HL-60 (cell line): ENCODE measurements around the gene SSX4B.

ENCODE experiments used
- DNase-seq, 2 experiments: peaks; one replicate each; pipeline ENCODE4 v3.0.0-alpha.2; 2010 to 2020; ENCODE audit warnings: low read depth in 1 of 2, low spot score in 1 of 2
- H3K27ac ChIP-seq: fragments of 250-450 bp; sonication (Bioruptor Pico); replicated peaks from 2 replicates; pipeline ENCODE4 v1.5.1; 2020; ENCODE audit warnings: mild to moderate bottlenecking, moderate library complexity
- H3K27me3 ChIP-seq: fragments of 250-450 bp; sonication (Bioruptor Pico); 2 replicates; pipeline ENCODE4 v1.5.1; 2021; ENCODE audit warnings: mild to moderate bottlenecking, moderate library complexity; ENCODE audit not compliant: insufficient read depth, poor library complexity, severe bottlenecking
- H3K4me3 ChIP-seq: replicated peaks from 2 replicates; pipeline ENCODE4 v1.5.1; 2011; ENCODE audit warnings: mild to moderate bottlenecking, control low read depth, low read length; ENCODE audit not compliant: insufficient read depth
- GABPA ChIP-seq: IDR thresholded peaks from 2 replicates; pipeline ENCODE4 v1.6.1; 2012; ENCODE audit warnings: low read depth
- POLR2AphosphoS5 ChIP-seq: IDR thresholded peaks from 2 replicates; pipeline ENCODE4 v1.6.1; 2012; ENCODE audit warnings: low read depth
- SPI1 ChIP-seq: IDR thresholded peaks from 2 replicates; pipeline ENCODE4 v1.6.1; 2012; ENCODE audit warnings: low read depth, mild to moderate bottlenecking, borderline replicate concordance
- TF ChIP-seq, protein P1 (sequence below): IDR thresholded peaks from one replicate; pipeline ENCODE4 v1.5.1; 2011; ENCODE audit warnings: low read length, control low read depth, inconsistent platforms; ENCODE audit not compliant: insufficient read depth
- TF ChIP-seq, protein P2 (sequence below): IDR thresholded peaks from 2 replicates; pipeline ENCODE4 v1.6.1; 2012; ENCODE audit warnings: low read depth; ENCODE audit not compliant: insufficient replicate concordance

SSX4B gene

DNA sequence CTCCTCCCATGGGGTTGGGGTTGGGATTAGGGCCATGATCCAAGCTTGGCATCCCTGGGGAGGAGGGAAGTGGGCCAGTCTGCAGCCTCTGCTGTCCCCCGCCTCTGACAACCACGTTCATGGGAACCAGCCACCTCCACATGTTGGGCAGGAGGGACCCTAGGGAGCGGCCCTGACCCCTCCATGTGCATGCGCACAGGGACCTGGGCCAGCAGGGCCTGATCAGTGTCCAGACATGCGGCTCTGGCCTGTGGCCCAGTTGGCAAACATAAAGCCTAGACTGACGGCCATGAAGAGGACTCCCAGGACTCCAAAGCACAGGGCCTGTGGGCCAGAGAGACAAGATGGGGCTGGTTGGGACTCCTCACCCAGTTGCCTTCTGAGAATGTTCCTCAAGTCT lies 47.0 kb upstream of the SSX4B start:
- Histone ChIP-seq H3K4me3 (no peak overlapping the region), H3K27me3 (no peaks in the 10 kb centered on the region), H3K27ac (no peak overlapping the region)
- no peak for DNase-seq
- TF ChIP-seq POLR2AphosphoS5, result no peak
- TF ChIP-seq, protein P1, sequence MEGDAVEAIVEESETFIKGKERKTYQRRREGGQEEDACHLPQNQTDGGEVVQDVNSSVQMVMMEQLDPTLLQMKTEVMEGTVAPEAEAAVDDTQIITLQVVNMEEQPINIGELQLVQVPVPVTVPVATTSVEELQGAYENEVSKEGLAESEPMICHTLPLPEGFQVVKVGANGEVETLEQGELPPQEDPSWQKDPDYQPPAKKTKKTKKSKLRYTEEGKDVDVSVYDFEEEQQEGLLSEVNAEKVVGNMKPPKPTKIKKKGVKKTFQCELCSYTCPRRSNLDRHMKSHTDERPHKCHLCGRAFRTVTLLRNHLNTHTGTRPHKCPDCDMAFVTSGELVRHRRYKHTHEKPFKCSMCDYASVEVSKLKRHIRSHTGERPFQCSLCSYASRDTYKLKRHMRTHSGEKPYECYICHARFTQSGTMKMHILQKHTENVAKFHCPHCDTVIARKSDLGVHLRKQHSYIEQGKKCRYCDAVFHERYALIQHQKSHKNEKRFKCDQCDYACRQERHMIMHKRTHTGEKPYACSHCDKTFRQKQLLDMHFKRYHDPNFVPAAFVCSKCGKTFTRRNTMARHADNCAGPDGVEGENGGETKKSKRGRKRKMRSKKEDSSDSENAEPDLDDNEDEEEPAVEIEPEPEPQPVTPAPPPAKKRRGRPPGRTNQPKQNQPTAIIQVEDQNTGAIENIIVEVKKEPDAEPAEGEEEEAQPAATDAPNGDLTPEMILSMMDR, result no peak
- TF ChIP-seq, protein P2, sequence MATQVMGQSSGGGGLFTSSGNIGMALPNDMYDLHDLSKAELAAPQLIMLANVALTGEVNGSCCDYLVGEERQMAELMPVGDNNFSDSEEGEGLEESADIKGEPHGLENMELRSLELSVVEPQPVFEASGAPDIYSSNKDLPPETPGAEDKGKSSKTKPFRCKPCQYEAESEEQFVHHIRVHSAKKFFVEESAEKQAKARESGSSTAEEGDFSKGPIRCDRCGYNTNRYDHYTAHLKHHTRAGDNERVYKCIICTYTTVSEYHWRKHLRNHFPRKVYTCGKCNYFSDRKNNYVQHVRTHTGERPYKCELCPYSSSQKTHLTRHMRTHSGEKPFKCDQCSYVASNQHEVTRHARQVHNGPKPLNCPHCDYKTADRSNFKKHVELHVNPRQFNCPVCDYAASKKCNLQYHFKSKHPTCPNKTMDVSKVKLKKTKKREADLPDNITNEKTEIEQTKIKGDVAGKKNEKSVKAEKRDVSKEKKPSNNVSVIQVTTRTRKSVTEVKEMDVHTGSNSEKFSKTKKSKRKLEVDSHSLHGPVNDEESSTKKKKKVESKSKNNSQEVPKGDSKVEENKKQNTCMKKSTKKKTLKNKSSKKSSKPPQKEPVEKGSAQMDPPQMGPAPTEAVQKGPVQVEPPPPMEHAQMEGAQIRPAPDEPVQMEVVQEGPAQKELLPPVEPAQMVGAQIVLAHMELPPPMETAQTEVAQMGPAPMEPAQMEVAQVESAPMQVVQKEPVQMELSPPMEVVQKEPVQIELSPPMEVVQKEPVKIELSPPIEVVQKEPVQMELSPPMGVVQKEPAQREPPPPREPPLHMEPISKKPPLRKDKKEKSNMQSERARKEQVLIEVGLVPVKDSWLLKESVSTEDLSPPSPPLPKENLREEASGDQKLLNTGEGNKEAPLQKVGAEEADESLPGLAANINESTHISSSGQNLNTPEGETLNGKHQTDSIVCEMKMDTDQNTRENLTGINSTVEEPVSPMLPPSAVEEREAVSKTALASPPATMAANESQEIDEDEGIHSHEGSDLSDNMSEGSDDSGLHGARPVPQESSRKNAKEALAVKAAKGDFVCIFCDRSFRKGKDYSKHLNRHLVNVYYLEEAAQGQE, result no peak
- no peak for TF ChIP-seq GABPA
- TF ChIP-seq SPI1, result no peak

DNA sequence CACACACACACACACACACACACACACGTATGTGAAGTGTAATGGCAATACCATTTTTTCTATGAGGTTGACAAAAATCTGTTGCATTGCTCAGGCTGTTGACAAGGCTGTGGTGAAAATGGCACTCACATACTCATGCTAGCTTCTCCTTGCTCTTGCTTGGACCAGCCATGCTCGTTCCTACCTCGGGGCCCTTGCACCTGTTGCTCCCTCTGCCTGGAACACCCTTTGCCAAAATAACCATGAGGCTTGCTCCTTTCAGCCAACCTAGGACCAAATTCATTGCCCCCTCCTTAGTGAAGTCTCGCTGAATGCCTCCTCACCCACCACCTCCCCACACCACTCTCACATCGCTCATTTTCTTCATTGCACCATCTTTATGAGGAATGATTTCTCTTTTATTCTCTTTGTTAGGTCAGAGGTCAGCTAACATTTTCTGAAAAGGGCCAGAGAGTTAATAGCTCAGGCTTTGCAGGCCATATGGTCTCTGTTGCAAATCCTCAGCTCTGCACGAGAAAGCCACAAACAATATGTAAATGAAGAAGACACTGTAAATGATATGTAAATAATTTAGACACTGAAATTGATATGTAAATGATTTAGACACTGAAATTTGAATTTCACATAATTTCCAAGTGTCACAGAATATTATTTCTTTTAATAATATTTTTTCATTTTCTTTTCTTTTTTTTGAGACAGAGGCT lies 45.0 kb upstream of the SSX4B start:
- no peak for TF ChIP-seq GABPA
- no peak for TF ChIP-seq SPI1
- TF ChIP-seq, protein P1, result no peak
- TF ChIP-seq, protein P2, result no peak
- TF ChIP-seq POLR2AphosphoS5, result no peak
- no peak for DNase-seq
- no peak overlapping the region for H3K27ac ChIP-seq
- H3K27me3 ChIP-seq, result no peaks in the 10 kb centered on the region
- H3K4me3 ChIP-seq, result no peak overlapping the region

DNA sequence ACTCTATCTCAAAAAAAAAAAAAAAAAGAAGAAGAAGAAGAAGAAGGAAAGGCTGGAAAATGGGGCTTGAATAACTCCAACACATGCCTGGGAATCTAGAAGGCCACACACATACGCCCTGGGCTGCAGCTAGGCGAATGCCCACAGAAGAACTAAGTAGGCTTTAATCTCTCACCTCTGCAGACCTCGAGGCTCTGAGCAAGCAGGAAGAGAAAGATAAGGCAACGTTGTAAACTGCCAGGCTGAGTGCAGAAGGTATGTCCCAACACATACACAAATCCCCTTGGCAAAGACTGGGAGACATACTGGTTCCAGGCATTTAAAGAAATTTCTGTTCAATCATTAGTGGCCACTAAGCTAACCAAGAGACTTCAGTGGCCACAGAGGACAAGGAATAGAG lies 39.9 kb upstream of the SSX4B start:
- Histone ChIP-seq H3K27ac (no peak overlapping the region), H3K27me3 (no peaks in the 10 kb centered on the region), H3K4me3 (no peak overlapping the region)
- no peak for TF ChIP-seq POLR2AphosphoS5
- TF ChIP-seq SPI1, result no peak
- TF ChIP-seq GABPA, result no peak
- TF ChIP-seq, protein P2, result no peak
- no peak for DNase-seq
